SK-N-SH treated with all-trans-retinoic acid at 6 μM for 48 hours (cell line): Measurements from ENCODE around the gene OSER1.

Source experiments
- ARNTL ChIP-seq: fragments of 450-650 bp; formaldehyde crosslinking; IDR thresholded peaks from 2 replicates; pipeline ENCODE4 v1.5.0; 2020; ENCODE audit warnings: low read depth, mild to moderate bottlenecking, moderate library complexity, borderline replicate concordance
- PPARA ChIP-seq: fragments of 250-450 bp; sonication (Bioruptor Pico); IDR thresholded peaks from 2 replicates; pipeline ENCODE4 v1.5.0; 2020; ENCODE audit warnings: mild to moderate bottlenecking, borderline replicate concordance
- ZFP3 ChIP-seq: fragments of 250-450 bp; sonication (Bioruptor Pico); IDR thresholded peaks from 2 replicates; pipeline ENCODE4 v1.5.0; 2020; ENCODE audit warnings: mild to moderate bottlenecking, moderate library complexity
- TF ChIP-seq, protein P1 (sequence below): fragments of 250-450 bp; sonication (Bioruptor Pico); IDR thresholded peaks from 2 replicates; pipeline ENCODE4 v1.8.0; 2020; ENCODE audit warnings: mild to moderate bottlenecking, moderate library complexity, borderline replicate concordance

DNA sequence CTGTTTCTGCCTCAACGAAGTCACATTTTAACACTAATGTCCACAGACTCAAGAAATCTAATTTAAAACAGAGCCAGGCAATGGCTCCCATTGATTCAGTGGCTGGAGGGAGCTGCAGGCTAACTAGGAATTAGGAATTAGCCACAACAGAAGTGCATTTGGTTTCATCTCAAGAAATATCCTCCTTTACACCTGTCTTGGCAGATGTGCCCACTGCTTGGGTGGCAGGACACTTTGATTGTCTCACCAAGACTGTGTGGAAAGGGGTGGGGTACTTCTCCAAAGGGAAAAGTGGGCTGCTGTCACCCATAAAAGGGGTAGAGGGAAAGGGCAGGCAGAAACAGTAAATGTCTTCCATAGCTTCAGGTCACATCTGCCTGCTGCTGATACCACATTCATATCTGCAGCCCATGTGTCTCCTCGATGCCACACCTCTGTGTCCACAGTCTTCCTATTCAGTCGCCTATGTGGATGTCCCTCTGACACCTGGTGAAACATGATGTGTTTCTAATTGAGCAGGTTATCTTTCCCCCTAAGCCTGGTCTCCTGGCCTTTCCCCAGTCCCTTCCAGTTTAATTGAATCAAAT, 10.9 kb upstream of the OSER1 start:
- TF ChIP-seq ZFP3 (CRISPR knock-in tag) (no peak), PPARA (CRISPR knock-in tag) (no peak), ARNTL (CRISPR knock-in tag) (no peak)
- TF ChIP-seq, protein P1, sequence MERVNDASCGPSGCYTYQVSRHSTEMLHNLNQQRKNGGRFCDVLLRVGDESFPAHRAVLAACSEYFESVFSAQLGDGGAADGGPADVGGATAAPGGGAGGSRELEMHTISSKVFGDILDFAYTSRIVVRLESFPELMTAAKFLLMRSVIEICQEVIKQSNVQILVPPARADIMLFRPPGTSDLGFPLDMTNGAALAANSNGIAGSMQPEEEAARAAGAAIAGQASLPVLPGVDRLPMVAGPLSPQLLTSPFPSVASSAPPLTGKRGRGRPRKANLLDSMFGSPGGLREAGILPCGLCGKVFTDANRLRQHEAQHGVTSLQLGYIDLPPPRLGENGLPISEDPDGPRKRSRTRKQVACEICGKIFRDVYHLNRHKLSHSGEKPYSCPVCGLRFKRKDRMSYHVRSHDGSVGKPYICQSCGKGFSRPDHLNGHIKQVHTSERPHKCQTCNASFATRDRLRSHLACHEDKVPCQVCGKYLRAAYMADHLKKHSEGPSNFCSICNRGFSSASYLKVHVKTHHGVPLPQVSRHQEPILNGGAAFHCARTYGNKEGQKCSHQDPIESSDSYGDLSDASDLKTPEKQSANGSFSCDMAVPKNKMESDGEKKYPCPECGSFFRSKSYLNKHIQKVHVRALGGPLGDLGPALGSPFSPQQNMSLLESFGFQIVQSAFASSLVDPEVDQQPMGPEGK, result no peak
